GM03348 (cell line): ENCODE measurements around the gene FLAD1.
A peak's percentile ranks its signal among the peaks of the same experiment; 100 is the strongest.

ENCODE experiments used
- DNase-seq: peaks from one replicate; pipeline ENCODE4 v3.0.0; 2012; ENCODE audit warnings: low spot score

FLAD1 gene

DNA sequence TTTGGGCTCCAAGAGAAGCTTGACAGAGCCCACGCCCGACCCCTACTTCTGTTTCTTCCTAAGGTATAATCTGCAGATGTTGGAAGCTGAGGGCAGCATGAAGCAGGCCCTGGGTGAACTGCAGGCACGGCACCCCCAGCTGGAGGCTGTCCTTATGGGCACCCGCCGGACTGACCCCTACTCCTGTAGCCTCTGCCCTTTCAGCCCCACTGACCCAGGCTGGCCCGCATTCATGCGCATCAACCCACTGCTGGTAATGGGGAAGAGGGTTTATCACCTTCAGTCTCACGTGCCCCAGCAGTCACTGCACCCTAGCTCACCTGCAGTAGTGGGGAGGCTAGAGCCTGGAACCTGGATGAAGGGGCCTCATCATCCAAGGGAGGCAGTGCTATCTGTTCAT, 7.1 kb downstream of the FLAD1 start:
- DNase-seq: no peak

- DNase-seq: no peak
Observed at GRCh38 chr1:154992721-154993571, 9.8 kb downstream of the FLAD1 start.

DNA sequence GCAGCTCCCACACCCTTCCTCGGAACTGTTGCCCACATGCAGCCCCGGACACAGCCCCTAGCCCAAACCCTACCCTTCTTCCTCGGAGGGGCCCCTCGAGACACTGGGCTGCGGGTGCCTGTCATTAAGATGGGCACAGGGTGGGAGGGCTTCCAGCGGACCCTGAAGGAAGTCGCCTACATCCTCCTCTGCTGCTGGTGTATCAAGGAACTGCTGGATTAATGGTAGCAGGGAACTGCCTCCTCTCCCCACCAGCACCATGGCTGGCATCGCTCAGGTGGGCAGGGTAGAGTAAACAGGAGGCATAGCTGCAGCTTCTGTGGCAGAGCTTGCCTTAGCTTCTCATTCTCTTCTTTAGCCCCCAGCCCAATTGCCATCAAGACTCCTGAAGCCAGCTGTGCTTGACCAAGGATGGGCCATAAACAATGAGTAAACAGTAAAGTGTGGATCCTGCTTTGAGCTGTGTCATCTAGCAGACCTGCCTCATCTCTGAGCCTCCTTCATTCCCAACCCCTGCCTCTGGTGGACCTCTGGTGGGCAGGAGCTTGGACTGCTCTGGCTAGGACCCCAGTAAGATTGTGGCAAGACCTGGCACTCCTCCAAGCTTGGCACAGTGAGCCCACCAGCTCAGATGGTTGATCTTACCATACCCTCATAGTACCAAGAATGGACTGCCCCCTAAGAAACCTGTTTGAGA, 10.6 kb downstream of the FLAD1 start, which contains the start of gene LENEP:
Gene LENEP (plus strand): TSS at position 15 of the 697 bp plus-strand sequence. CDS start 22 bp downstream, at position 37.
- no peak for DNase-seq

DNA sequence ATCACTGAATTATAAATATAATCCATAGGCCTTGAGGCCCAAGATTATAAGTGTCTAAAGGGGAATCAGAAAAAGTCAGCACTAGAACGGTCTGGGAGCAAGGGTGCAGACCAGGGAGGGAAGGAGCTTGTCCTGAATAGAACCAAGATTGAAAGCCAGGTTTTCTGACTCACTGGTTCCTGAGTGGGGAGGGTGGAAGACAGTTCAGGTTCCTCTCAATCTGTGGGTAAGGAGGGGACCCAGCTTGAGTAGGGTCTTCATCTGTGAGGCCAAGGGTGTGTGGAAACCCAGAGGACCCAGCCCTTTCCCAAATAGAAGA, 11.1 kb downstream of the FLAD1 start:
- no peak for DNase-seq

- no peak for DNase-seq
Observed at GRCh38 chr1:154994591-154994990, 11.4 kb downstream of the FLAD1 start.

- peak; percentile 84 for DNase-seq
Observed at GRCh38 chr1:154995301-154995983, 12.3 kb downstream of the FLAD1 start.

GRCh38 chr1:154996966-154997701, 14.0 kb downstream of the FLAD1 start:
- no peak for DNase-seq

DNA sequence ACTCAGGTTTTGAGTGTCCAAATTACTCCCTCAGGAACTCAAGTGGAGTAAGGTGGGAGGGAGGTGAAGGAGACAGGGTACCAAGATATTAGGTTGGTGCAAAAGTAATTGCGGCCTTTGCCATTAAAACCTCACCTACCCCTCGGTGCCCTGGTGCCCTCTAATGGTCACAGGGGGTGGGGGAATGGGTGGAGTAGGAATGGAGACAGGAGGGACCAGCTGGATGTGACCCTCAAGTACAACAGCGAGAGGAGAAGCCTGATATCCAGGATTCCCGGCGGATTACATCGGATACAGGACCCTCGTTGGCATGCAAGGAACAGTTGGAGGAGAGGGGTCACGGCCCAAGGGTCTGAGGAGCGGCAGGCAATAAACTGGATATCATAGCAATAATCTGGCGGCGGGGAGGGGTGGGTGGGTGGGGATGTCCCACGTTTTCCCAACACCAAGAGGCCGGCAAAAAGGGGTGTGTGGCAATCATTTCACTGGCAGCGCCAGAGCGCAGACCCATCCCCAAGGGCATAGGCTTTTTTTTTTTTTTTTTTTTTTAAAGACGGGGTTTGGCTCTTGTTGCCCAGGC, 15.1 kb downstream of the FLAD1 start:
- no peak for DNase-seq

- DNase-seq: peak; percentile 82
Observed at GRCh38 chr1:154998818-154999570, 15.8 kb downstream of the FLAD1 start.

GRCh38 chr1:154999571-155000410, 16.6 kb downstream of the FLAD1 start:
- DNase-seq: no peak

DNA sequence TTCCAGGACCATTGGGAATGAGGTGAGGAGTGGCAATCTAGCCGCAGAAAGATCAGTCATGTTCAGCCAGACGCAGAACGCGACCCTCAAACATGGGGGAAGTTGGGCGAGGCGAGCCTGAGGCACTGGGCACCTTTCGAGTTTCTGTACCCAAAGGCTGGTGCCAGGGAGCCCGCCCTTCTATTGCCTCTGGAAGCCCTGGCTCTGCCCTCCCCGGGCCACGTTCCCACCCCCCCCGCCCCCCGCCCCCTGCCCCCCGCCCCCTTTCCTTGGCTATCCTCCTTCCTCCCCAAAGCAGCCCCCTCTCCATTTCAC, 17.2 kb downstream of the FLAD1 start:
- DNase-seq: no peak

- peak; percentile 89 for DNase-seq
Observed at GRCh38 chr1:155000726-155001424, 17.7 kb downstream of the FLAD1 start.

GRCh38 chr1:155001425-155001674, 18.2 kb downstream of the FLAD1 start:
- no peak for DNase-seq

DNA sequence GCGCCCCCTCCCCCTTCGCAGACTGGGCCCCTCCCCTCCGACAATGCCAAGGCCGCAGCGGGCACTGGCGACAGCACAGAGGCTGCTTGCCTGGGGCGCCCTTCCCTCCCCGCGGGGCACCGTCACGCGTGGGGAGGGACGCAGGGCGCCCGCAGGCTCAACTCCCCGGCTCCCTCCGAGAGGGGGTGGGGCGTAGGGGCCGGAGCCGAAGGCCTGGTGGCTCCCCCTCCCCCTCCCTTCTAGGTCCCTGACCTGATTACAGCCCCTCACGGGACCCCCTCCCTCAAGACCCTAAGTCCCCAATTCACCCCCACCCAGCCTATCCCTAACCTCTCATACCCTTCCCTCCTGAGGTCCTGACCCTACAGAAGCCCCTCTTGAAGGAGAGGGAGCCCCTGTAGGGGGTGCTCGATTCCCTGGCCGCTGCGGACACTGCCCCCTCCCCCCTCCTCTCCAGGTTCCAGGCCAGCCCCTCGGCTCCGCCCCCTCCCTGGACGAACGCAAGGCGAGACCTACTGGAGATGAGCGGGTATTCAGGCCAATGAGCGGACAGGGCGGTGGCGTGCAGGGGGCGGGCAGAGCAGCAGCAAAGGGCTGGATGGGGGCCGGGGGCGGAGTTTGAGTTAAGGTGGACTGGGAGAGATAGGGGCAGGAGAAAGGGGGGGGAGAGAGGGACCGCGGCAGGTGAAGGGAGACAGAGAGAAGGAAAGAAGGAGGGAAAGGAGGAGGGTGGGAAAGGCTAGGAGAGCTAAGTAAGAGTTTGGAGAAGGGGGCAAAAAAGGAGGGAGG, 18.7 kb downstream of the FLAD1 start:
- peak; percentile 100 for DNase-seq

- DNase-seq: peak; percentile 81
Observed at GRCh38 chr1:155002464-155003226, 19.5 kb downstream of the FLAD1 start, which contains the start of gene ZBTB7B. TSS of gene ZBTB7B (plus strand) at chr1:155002802. CDS start at chr1:155014661, 11,859 bp downstream.

- DNase-seq: no peak
Observed at GRCh38 chr1:155003227-155003765, 20.2 kb downstream of the FLAD1 start.

- peak; percentile 82 for DNase-seq
Observed at GRCh38 chr1:155003766-155004351, 20.7 kb downstream of the FLAD1 start.
